Measurements from ENCODE around the gene ASCC1. TPM values are rescaled to one million over a fixed set of nuclear protein-coding genes. Genes with fewer than 3 reads are reported as not detected.
"Not testable (repeated sequence)": the region's sequence is repeated elsewhere in the genome, so short reads cannot be mapped to it uniquely, and the experiment has no call there.

The ASCC1 gene
- polyA plus RNA-seq, 2 of the 4 experiments (the other 2 are of a cell fraction), result 56.5 to 82.3 TPM

DNA sequence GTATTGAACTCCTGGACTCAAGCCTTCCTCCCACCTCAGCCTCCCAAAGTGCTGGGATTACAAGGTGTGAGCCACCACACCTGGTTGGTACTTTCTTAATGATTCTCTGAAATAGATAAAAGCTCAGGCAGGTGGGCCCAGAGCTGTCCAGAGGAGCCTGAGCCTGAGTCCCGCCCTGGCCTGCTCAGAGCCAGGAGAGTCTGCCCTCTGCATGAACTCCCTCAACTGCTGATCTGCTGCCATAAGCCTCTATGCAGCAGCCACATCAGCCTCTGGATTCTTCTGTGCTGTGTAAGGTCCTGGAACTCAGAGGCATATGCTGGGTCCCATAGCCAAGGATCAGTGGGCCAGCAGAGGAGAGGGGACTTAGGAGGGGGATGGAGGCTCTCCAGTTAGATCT is 34.6 kb upstream of the ASCC1 start:
- Histone ChIP-seq H3K4me2 (0 out of 3 replicates have a peak overlapping the region, but pooled peaks have one; percentile 1), H3K4me1 (peaks cover 66% of the 10 kb centered on the region), H3K9me3 (no peaks in the 10 kb centered on the region), H3K4me3 (no peak overlapping the region), H3K27ac (peak overlapping the region; percentile 99 to 100)
- ATAC-seq, result peak in 1 of 2 experiments; percentile 51; a peak in 3 of 6 replicates
- 80% methylated on average over 1 of the region's 1 CpG for WGBS (ENCODE audit: missing lambda C conversion rate)
- FAIRE-seq, result no peak
- TF ChIP-seq, protein P1, sequence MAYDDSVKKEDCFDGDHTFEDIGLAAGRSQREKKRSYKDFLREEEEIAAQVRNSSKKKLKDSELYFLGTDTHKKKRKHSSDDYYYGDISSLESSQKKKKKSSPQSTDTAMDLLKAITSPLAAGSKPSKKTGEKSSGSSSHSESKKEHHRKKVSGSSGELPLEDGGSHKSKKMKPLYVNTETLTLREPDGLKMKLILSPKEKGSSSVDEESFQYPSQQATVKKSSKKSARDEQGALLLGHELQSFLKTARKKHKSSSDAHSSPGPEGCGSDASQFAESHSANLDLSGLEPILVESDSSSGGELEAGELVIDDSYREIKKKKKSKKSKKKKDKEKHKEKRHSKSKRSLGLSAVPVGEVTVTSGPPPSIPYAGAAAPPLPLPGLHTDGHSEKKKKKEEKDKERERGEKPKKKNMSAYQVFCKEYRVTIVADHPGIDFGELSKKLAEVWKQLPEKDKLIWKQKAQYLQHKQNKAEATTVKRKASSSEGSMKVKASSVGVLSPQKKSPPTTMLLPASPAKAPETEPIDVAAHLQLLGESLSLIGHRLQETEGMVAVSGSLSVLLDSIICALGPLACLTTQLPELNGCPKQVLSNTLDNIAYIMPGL (CRISPR knock-in tag; IDR thresholded peaks at IDR 0.05; ENCODE audit: borderline replicate concordance), result no peak
- TF ChIP-seq KDM5A (IDR thresholded peaks at IDR 0.05) (no peak), CHD2 (IDR thresholded peaks at IDR 0.05; ENCODE audit: low read length, partially characterized antibody) (no peak), TFCP2L1 (CRISPR knock-in tag; IDR thresholded peaks at IDR 0.05) (no peak), JUN (IDR thresholded peaks at IDR 0.05) (no peak)
- TF ChIP-seq, protein P2, sequence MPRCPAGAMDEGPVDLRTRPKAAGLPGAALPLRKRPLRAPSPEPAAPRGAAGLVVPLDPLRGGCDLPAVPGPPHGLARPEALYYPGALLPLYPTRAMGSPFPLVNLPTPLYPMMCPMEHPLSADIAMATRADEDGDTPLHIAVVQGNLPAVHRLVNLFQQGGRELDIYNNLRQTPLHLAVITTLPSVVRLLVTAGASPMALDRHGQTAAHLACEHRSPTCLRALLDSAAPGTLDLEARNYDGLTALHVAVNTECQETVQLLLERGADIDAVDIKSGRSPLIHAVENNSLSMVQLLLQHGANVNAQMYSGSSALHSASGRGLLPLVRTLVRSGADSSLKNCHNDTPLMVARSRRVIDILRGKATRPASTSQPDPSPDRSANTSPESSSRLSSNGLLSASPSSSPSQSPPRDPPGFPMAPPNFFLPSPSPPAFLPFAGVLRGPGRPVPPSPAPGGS (IDR thresholded peaks at IDR 0.05), result no peak
- peak in 1 of 2 experiments; percentile 66 for DNase-seq (ENCODE audit: low read depth in 1 of 2, low spot score in 1 of 2)
- CTCF ChIA-PET, result interaction anchor here (0.6 to 1.6 kb wide), 2 partner anchors 77 to 87 kb away, joined by 3 to 4 read pairs; no protein-coding TSS in a partner anchor
- POLR2A ChIA-PET, result interaction anchor here (0.7 kb wide), 3 partner anchors 9 to 107 kb away, joined by 3 to 7 read pairs (median 5); no protein-coding TSS in a partner anchor

DNA sequence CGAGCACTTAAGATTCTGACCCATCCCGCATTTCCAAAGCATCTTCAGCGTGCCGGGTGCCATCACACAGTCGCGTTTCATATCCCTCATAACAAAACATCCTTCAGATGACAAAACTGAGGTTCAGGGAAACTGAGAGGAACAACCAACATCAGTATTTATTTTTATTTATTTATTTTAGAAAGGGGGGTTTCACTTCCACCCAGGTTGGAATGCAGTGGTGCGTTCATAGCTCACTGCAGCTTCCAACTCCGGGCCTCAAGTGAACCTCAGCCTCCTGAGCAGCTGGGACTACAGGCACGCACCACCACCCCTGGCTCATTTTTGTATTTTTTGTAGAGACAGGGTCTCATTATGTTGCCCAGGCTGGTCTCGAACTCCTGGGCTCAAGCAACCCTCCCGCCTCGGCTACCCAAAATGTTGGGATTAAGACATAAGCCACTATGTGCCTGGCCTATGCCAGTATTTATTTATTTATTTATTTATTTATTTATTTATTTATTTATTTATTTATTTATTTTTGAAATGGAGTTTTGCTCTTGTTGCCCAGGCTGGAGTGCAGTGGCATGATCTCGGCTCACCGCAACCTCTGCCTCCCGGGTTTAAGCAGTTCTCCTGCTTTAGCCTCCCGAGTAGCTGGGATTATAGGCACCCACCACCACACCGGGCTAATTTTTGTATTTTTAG is 33.2 kb upstream of the ASCC1 start:
- 94% methylated on average over 17 of the region's 17 CpGs for WGBS (ENCODE audit: missing lambda C conversion rate)
- POLR2A ChIA-PET, result not testable (repeated sequence)

DNA sequence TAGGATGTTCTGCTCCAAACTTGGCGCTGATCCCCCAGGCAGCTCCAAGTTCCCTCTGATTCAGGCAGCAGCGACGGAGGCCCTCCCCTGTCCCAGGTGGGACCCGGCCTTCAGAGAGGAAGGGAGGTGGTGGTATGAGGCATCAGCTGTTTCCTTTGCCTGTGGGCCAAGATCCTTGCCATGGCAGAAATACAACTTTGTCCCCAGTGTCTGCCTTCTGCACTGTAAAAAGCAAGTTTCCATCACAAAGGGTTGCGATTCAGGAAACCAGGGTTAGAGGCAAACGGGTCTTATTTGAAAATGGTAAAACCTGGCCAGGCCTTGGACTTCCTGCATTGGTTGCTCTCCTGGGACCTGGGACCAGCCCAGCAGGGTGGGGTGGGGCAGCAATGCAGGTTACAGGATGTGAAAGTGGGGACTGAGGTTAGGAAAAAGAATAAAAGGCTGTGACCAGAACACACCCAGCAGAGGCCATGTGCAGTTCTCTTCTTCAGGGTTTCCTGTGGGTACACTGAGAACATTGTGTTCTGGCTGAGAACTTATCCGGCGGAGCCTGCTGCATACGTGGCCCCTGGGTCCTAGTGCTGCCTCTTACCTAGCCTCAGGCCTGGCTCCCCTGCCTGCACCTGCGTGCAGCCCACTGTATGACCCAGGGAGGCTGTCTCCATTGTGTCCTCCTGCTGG is 32.5 kb upstream of the ASCC1 start:
- Histone ChIP-seq H3K9me3 (no peaks in the 10 kb centered on the region), H3K4me2 (peak overlapping the region; percentile 66), H3K27ac (peak overlapping the region; percentile 99 to 100), H3K4me1 (peaks cover 67% of the 10 kb centered on the region), H3K4me3 (peak overlapping the region; percentile 9; the same call in 2 of the 3 replicates)
- ChIA-PET CTCF (interaction anchor here (1.4 to 3.6 kb wide), 7 partner anchors 8 to 91 kb away, joined by 3 to 18 read pairs (median 5); no protein-coding TSS in a partner anchor), POLR2A (interaction anchor here (0.9 to 2.8 kb wide), 3 partner anchors 12 to 49 kb away, joined by 3 to 19 read pairs (median 8); partner anchors contain the start of gene DDIT4)
- WGBS (ENCODE audit: missing lambda C conversion rate), result 28% methylated on average over 10 of the region's 10 CpGs
- no peak for FAIRE-seq
- peak in 1 of 2 experiments; percentile 60 for DNase-seq (ENCODE audit: low read depth in 1 of 2, low spot score in 1 of 2)
- ATAC-seq, result peak; percentile 25 to 51; a peak in 4 of 6 replicates
- no peak for TF ChIP-seq RCOR1 (IDR thresholded peaks at IDR 0.05; ENCODE audit: low read depth, low read length)
- TF ChIP-seq NPAS2 (CRISPR knock-in tag; IDR thresholded peaks at IDR 0.05; ENCODE audit: borderline replicate concordance), result no peak
- no peak; the same call in 1 of the 2 replicates for TF ChIP-seq KDM1A (IDR thresholded peaks at IDR 0.05; ENCODE audit: low read depth)
- TF ChIP-seq, protein P3, sequence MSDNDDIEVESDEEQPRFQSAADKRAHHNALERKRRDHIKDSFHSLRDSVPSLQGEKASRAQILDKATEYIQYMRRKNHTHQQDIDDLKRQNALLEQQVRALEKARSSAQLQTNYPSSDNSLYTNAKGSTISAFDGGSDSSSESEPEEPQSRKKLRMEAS (IDR thresholded peaks at IDR 0.05), result peak; percentile 59; the same call in 1 of the 2 replicates
- TF ChIP-seq, protein P2 (IDR thresholded peaks at IDR 0.05), result 0 out of 3 replicates have a peak, but pooled peaks have one; percentile 27
- no peak for TF ChIP-seq TFCP2L1 (CRISPR knock-in tag; IDR thresholded peaks at IDR 0.05)
- TF ChIP-seq EHF (CRISPR knock-in tag; IDR thresholded peaks at IDR 0.05), result peak; percentile 57; the same call in 1 of the 2 replicates
- TF ChIP-seq KDM5A (IDR thresholded peaks at IDR 0.05), result no peak
- 0 out of 5 replicates have a peak, but pooled peaks of 1 of the 2 experiments have one; percentile 22 for TF ChIP-seq JUN (IDR thresholded peaks at IDR 0.05)
- TF ChIP-seq, protein P4, sequence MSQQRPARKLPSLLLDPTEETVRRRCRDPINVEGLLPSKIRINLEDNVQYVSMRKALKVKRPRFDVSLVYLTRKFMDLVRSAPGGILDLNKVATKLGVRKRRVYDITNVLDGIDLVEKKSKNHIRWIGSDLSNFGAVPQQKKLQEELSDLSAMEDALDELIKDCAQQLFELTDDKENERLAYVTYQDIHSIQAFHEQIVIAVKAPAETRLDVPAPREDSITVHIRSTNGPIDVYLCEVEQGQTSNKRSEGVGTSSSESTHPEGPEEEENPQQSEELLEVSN (IDR thresholded peaks at IDR 0.05; ENCODE audit: borderline replicate concordance, low read depth), result no peak
- TF ChIP-seq POLR2A (IDR thresholded peaks at IDR 0.05; ENCODE audit: low read length), result peak; percentile 22; the same call in 1 of the 2 replicates
- TF ChIP-seq HOXA7 (CRISPR knock-in tag; IDR thresholded peaks at IDR 0.05), result no peak
- TF ChIP-seq CHD2 (IDR thresholded peaks at IDR 0.05; ENCODE audit: low read length, partially characterized antibody), result no peak
- no peak for TF ChIP-seq ZSCAN20 (CRISPR knock-in tag; IDR thresholded peaks at IDR 0.05)
- TF ChIP-seq JUNB (IDR thresholded peaks at IDR 0.05), result no peak

More for the DNA sequence above, 33.2 kb upstream of the ASCC1 start:
- peaks cover 66% of the 10 kb centered on the region for H3K4me1 ChIP-seq
- ATAC-seq; H3K4me3 ChIP-seq; CTCF ChIA-PET; H3K9me3 ChIP-seq; DNase-seq (ENCODE audit: low read depth in 1 of 2, low spot score in 1 of 2); FAIRE-seq: not testable (repeated sequence)
- H3K27ac ChIP-seq, result peak overlapping the region; percentile 99 to 100
- H3K4me2 ChIP-seq, result peak overlapping the region; percentile 66
- peak; percentile 98 for TF ChIP-seq ZC3H11A (IDR thresholded peaks at IDR 0.05)
